Gastrocnemius medialis (tissue), 4 donors: Measurements from ENCODE around the gene SPACA7. TPM values are rescaled to one million over a fixed set of nuclear protein-coding genes. Genes with fewer than 3 reads are reported as not detected.

Source experiments
- ATAC-seq, 2 donors: fragments of 150-250 bp; one replicate each; pipeline ENCODE4 v1.9.1; 2016
- DNase-seq, 2 donors: peaks; one replicate each; pipeline ENCODE4 v3.0.0-alpha.2; 2019
- H3K27ac ChIP-seq, 4 donors: fragments of 200-600 bp; sonication (generic); 1 replicate in 1 of 4; 2 replicates in 3 of 4; pipeline ENCODE4 v1.5.1; 2016 to 2018; ENCODE audit warnings: mild to moderate bottlenecking in 2 of 4, moderate library complexity in 1 of 4
- H3K27me3 ChIP-seq, 3 donors: fragments of 200-600 bp; sonication (generic) in 2 of 3; 1 replicate in 1 of 3; 2 replicates in 2 of 3; pipeline versions ENCODE4 v1.5.1 to v1.6.0; 2016 to 2019; ENCODE audit warnings: mild to moderate bottlenecking in 1 of 3, moderate library complexity in 1 of 3
- H3K36me3 ChIP-seq, 2 donors: fragments of 200-600 bp; sonication (generic) in 1 of 2; one replicate each; pipeline ENCODE4 v1.5.1; 2017 to 2018
- H3K4me1 ChIP-seq, 2 donors: fragments of 200-600 bp; sonication (generic) in 1 of 2; one replicate each; pipeline ENCODE4 v1.5.1; 2016 to 2017; ENCODE audit warnings: mild to moderate bottlenecking in 2 of 2
- H3K4me3 ChIP-seq, 4 donors: fragments of 200-600 bp; sonication (generic) in 3 of 4; 1 replicate in 1 of 4; 2 replicates in 3 of 4; pipeline ENCODE4 v1.5.1; 2016 to 2019; ENCODE audit warnings: mild to moderate bottlenecking in 2 of 4
- H3K9me3 ChIP-seq, 3 donors: fragments of 200-600 bp; sonication (generic) in 2 of 3; 1 replicate in 1 of 3; 2 replicates in 2 of 3; pipeline ENCODE4 v1.5.1; 2016 to 2019
- CTCF ChIP-seq, 5 experiments: fragments of 450-650 bp in 3 of 5; fragments of 200-600 bp in 2 of 5; sonication (generic) in 2 of 5; IDR thresholded peaks in 4 of 5; conservative IDR thresholded peaks in 1 of 5; 1 replicate in 4 of 5; 2 replicates in 1 of 5; pipeline ENCODE4 v1.5.1; 2016 to 2019; ENCODE audit warnings: antibody characterized with exemption in 5 of 5, mild to moderate bottlenecking in 3 of 5, moderate library complexity in 3 of 5
- POLR2A ChIP-seq, 2 donors: fragments of 450-650 bp; IDR thresholded peaks; one replicate each; pipeline ENCODE4 v1.6.1; 2017; ENCODE audit warnings: antibody characterized with exemption in 2 of 2, mild to moderate bottlenecking in 2 of 2, moderate library complexity in 2 of 2
- in situ Hi-C, 4 donors: fragments of 200-750 bp; cut with MboI; loops; one replicate each; pipeline versions ENCODE4 v1.15.0 to v1.8.0; 2017; ENCODE audit warnings: low sequenced_read_pairs in 4 of 4
- intact Hi-C: fragments of 100-400 bp; cut with DNase I; formaldehyde crosslinking; loops from one replicate; pipeline ENCODE4 v1.15.1; 2023; ENCODE audit warnings: low total_unique reads
- total RNA-seq, 4 donors: library from RNA; depleted of rRNA; stranded (reverse); fragments of >200 nt; gene quantifications; one replicate each; pipeline versions ENCODE4 v1.1.0 to v1.2.3, GENCODE V29; 2016

SPACA7 gene
- total RNA-seq, 4 donors from 2014 or later, result not detected

GRCh38 chr13:112456138-112457056 is 80.2 kb downstream of the SPACA7 start:
- Histone ChIP-seq H3K36me3 (no peaks in the 10 kb centered on the region), H3K27ac (no peak overlapping the region), H3K4me3 (no peak overlapping the region), H3K27me3 (no peaks in the 10 kb centered on the region), H3K4me1 (no peaks in the 10 kb centered on the region), H3K9me3 (no peaks in the 10 kb centered on the region)
- TF ChIP-seq CTCF (IDR thresholded peaks at IDR 0.05 in 4 of 5, conservative IDR thresholded peaks at IDR 0.05 in 1 of 5) (no peak), POLR2A (IDR thresholded peaks at IDR 0.05) (no peak)
- intact Hi-C loops (no loop called here), in situ Hi-C loops (no loop called here)
- DNase-seq (no peak), ATAC-seq (no peak)

DNA sequence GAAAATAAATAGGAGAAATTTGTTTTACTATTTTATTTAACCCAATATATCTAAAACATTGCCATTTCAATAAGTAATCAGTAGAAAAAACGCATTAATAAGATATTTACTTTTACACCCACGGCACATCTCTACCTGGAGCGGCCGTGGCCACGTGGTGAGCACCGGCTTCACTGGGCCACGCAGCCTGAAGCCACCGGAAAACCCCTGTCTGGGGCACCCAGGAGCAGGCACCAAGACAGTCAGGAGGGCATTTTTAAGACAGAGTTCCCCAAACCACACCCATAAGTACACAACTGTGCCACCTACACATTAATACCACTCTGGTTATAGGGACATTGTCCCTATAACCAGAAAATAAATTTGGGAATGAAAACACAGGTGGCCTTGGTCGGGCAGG is 80.9 kb downstream of the SPACA7 start:
- Histone ChIP-seq H3K4me3 (no peak overlapping the region), H3K27ac (no peak overlapping the region), H3K27me3 (no peaks in the 10 kb centered on the region), H3K36me3 (no peaks in the 10 kb centered on the region), H3K4me1 (no peaks in the 10 kb centered on the region), H3K9me3 (no peaks in the 10 kb centered on the region)
- ATAC-seq (no peak), DNase-seq (no peak)
- intact Hi-C loops, result no loop called here
- no peak for TF ChIP-seq POLR2A (IDR thresholded peaks at IDR 0.05)
- in situ Hi-C loops, result no loop called here

- no peaks in the 10 kb centered on the region for H3K4me1 ChIP-seq
- H3K27ac ChIP-seq, result no peak overlapping the region
- no peaks in the 10 kb centered on the region for H3K9me3 ChIP-seq
- no peaks in the 10 kb centered on the region for H3K27me3 ChIP-seq
- TF ChIP-seq CTCF (IDR thresholded peaks at IDR 0.05 in 4 of 5, conservative IDR thresholded peaks at IDR 0.05 in 1 of 5) (no peak), POLR2A (IDR thresholded peaks at IDR 0.05) (no peak)
- intact Hi-C loops (no loop called here), in situ Hi-C loops (no loop called here)
- DNase-seq (no peak), ATAC-seq (no peak)
- no peaks in the 10 kb centered on the region for H3K36me3 ChIP-seq
- H3K4me3 ChIP-seq, result no peak overlapping the region
Measured at GRCh38 chr13:112457485-112457884, 81.3 kb downstream of the SPACA7 start.

DNA sequence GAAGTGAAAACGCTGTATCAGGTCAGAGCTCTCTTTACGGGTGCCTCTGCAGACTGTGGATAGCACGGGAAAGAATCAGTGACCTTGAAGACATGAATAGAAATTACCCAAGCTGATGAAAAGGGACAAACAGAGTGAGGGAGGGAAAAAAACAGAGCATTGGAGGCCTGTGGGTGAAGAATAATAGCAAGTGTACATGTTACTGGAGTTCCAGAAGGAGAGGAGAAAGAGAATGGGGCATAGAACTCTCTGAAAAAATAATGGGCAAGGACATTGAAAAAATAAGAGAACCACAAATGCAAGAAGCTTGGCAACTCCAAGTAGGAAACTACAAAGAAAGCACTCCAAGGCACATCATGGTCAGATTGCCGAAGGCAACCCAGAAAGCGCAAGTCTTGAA is 86.3 kb downstream of the SPACA7 start:
- in situ Hi-C loops, result no loop called here
- no peaks in the 10 kb centered on the region for H3K36me3 ChIP-seq
- H3K27ac ChIP-seq, result no peak overlapping the region
- ATAC-seq (no peak), DNase-seq (no peak)
- no peaks in the 10 kb centered on the region for H3K9me3 ChIP-seq
- H3K4me3 ChIP-seq, result no peak overlapping the region
- TF ChIP-seq CTCF (IDR thresholded peaks at IDR 0.05 in 4 of 5, conservative IDR thresholded peaks at IDR 0.05 in 1 of 5), result no peak
- no peak for TF ChIP-seq POLR2A (IDR thresholded peaks at IDR 0.05)
- no peaks in the 10 kb centered on the region for H3K4me1 ChIP-seq
- H3K27me3 ChIP-seq, result no peaks in the 10 kb centered on the region
- intact Hi-C loops, result no loop called here

DNA sequence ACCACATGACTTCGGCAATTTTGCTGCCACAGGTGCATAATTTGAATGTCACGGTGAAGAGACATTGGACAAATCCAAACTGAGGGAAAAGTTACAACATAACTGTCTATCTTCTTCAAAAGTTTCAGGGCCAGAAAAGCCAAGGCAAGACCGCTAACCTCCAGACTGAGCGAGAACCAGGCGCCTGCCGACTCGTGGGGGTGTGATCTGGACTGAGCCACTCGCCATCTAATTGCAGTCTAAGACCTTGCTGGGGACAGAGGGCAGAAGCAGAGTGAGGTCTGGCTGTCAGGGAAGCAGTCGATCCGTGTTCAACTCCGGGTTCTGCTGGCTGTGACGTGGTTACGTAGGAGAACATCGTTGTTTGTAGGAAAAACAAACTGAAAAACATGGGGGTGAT is 88.6 kb downstream of the SPACA7 start:
- in situ Hi-C loops, result no loop called here
- Histone ChIP-seq H3K27me3 (no peaks in the 10 kb centered on the region), H3K4me3 (no peak overlapping the region), H3K27ac (no peak overlapping the region), H3K4me1 (no peaks in the 10 kb centered on the region), H3K9me3 (no peaks in the 10 kb centered on the region), H3K36me3 (no peaks in the 10 kb centered on the region)
- DNase-seq (no peak), ATAC-seq (no peak)
- no peak for TF ChIP-seq POLR2A (IDR thresholded peaks at IDR 0.05)
- TF ChIP-seq CTCF (IDR thresholded peaks at IDR 0.05 in 4 of 5, conservative IDR thresholded peaks at IDR 0.05 in 1 of 5), result no peak
- intact Hi-C loops, result no loop called here
